Activated T-cell treated with anti-CD3 and anti-CD28 coated beads, Interleukin-2, amount 50 U/mL, for 4 hours (primary cell): Measurements from ENCODE around the gene TMPRSS4. TPM values are rescaled to one million over a fixed set of nuclear protein-coding genes. Genes with fewer than 3 reads are reported as not detected.

Experiments
- ATAC-seq, 2 donors: fragments of 200-7000 bp; cut with Tn5 transposase; one replicate each; pipeline ENCODE4 v1.10.0; 2021
- DNase-seq: peaks from one replicate; pipeline ENCODE4 v3.0.0-alpha.2; 2020
- H3K27me3 Mint-ChIP-seq: one replicate; pipeline ENCODE4 v1.8.0; 2021; ENCODE audit warnings: low read depth, mixed read lengths
- H3K36me3 Mint-ChIP-seq: one replicate; pipeline ENCODE4 v1.8.0; 2022; ENCODE audit warnings: mixed read lengths; ENCODE audit not compliant: insufficient read depth
- H3K4me1 Mint-ChIP-seq: one replicate; pipeline ENCODE4 v1.8.0; 2021; ENCODE audit warnings: low read depth, mixed read lengths
- H3K4me3 Mint-ChIP-seq: one replicate; pipeline ENCODE4 v1.8.0; 2021; ENCODE audit warnings: mild to moderate bottlenecking, moderate library complexity, mixed read lengths
- H3K9me3 Mint-ChIP-seq: one replicate; pipeline ENCODE4 v1.8.0; 2021; ENCODE audit warnings: mixed read lengths
- total RNA-seq, 3 donors: library from RNA; stranded (reverse); gene quantifications; one replicate each; pipeline ENCODE4 v1.2.1, GENCODE V29; 2021

TMPRSS4 gene
- total RNA-seq, 3 donors from 2014 or later, result 0.08 TPM; not detected in 2

DNA sequence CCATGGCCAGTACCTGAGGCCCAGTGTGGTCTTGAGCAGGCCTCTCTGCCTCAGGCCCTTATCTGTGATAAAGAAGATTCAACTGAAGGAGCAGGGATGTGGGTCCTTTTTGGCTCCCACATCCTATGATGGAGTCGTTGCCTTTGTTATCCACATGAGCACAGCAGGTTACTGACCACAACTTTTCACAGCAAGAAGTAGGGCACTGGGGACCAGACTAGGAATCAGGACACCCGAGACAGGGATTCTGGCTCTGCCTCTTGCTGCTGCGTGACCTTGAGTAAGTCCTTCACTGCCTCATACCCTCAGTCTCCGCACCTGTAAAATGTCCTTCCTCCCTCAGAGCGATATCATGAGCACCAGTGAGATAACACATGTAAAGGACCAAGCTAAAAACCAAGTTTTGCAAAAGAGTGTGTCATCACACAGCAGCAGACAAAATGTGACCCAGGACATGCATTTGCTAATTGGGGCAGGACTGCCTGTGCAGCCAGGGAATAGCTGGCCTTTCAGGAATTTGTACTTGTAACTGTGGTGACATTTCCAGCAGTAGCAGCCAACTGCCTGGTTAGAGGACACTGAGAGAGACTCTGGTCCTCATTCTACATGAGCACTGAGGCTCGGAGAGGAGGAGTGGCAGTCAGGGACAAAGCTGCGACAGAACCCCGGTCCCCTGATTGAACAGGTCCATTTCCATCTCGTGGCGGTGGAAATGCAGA, 23.1 kb downstream of the TMPRSS4 start:
- no peak for ATAC-seq
- no peak overlapping the region for H3K4me3 Mint-ChIP-seq
- H3K9me3 Mint-ChIP-seq, result no peaks in the 10 kb centered on the region

DNA sequence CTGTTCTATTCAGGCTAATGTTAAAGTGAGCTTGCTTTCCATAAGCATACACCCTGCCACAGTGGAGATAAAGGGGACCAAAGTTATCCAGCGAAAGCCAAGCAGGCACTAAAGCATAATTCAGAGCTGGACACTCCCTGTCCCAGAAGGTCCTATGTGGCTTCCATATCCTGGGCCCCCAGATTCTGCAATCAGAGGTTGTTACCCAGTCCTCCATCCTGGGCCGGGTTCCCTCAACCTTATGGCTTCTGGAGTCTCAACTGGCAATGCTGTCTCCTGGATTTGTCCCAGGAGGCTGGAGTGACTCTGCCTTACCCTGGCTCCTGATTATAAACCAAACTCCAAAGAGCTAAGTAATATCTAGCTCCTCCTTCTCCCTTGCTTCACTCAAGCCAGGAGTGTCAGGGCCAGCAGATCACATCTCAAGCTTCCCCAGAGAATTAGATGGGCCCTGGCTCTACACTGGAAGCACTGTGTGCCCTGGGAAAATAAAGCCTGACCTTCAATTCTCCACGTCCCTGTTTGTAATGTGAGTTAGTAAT, 23.9 kb downstream of the TMPRSS4 start:
- Mint-ChIP-seq H3K27me3 (peaks cover 9% of the 10 kb centered on the region), H3K9me3 (no peaks in the 10 kb centered on the region), H3K4me3 (no peak overlapping the region), H3K36me3 (no peaks in the 10 kb centered on the region), H3K4me1 (no peaks in the 10 kb centered on the region)
- no peak for DNase-seq
- ATAC-seq, result no peak

More for the DNA sequence above, 23.1 kb downstream of the TMPRSS4 start:
- peaks cover 9% of the 10 kb centered on the region for H3K27me3 Mint-ChIP-seq
- DNase-seq, result no peak
- no peaks in the 10 kb centered on the region for H3K36me3 Mint-ChIP-seq
- H3K4me1 Mint-ChIP-seq, result no peaks in the 10 kb centered on the region

DNA sequence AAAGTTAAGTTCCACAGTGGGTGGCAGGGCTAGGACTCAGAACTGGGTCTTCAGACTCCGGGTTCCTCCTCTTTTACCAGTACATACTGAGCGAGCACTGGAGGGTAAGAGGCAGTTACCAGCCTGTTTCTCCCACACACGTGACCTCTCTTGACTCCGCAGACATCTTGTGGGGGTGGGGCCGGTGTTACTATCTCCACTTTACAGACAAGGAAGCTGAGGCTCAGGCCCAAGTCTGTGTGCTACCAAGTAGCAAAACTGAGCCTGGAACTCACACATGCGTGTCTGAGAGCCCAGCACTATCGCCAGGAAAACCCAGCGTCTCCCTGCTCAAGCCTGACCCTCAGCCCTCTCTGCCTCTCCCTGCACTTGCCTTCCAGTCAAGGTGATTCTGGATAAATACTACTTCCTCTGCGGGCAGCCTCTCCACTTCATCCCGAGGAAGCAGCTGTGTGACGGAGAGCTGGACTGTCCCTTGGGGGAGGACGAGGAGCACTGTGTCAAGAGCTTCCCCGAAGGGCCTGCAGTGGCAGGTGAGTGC, 25.9 kb downstream of the TMPRSS4 start:
- Mint-ChIP-seq H3K9me3 (no peaks in the 10 kb centered on the region), H3K4me3 (no peak overlapping the region), H3K36me3 (no peaks in the 10 kb centered on the region), H3K27me3 (peaks cover 3% of the 10 kb centered on the region), H3K4me1 (no peaks in the 10 kb centered on the region)
- ATAC-seq (no peak), DNase-seq (no peak)

DNA sequence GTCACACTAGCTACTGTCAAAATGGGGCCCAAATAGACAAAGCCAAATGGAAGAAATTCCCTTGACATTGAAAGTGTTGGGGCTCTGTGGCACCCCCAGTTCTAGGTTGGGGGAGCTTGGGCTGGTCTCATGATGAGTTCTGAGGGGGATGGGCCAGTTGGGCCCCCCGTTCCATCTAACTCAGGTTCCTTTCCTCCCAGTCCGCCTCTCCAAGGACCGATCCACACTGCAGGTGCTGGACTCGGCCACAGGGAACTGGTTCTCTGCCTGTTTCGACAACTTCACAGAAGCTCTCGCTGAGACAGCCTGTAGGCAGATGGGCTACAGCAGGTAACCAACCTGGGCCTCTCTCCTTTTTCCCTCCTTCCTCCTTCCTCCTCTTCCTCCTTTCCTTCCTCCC, 27.6 kb downstream of the TMPRSS4 start:
- Mint-ChIP-seq H3K27me3 (no peaks in the 10 kb centered on the region), H3K4me3 (no peak overlapping the region), H3K36me3 (no peaks in the 10 kb centered on the region), H3K9me3 (no peaks in the 10 kb centered on the region), H3K4me1 (no peaks in the 10 kb centered on the region)
- no peak for DNase-seq
- ATAC-seq, result no peak

DNA sequence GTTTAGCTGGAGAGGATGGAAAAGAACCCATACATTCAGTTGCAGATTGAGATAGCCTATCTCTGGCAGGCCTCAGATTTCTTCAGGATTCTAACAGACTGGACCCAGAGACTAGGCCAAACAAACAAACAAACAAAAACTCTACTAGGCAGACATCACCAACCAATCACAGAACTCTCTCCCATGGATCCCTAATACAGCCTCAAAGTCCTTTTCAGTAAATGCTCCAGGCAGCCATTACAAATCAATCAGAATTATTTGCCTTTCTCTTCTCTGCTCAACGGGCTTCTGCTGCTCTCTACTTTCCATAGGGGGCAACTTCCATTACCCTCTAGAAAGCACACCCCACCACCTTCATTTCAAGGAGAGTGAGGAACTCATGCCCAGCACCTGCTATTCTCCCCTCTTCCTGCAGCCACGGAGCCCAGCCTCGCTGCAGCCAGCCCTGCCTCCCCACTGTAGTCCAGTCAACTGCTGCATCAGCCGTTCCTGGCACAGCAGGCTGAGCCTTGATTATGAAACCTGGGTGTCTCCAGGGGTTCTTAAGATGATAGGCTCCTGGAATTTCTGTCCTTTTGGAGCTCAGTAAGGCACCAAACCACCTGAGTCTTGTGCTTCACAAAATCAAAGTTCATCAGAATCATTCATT, 28.9 kb downstream of the TMPRSS4 start:
- ATAC-seq, result no peak
- no peak for DNase-seq
- Mint-ChIP-seq H3K36me3 (no peaks in the 10 kb centered on the region), H3K27me3 (no peaks in the 10 kb centered on the region), H3K9me3 (no peaks in the 10 kb centered on the region), H3K4me1 (no peaks in the 10 kb centered on the region), H3K4me3 (no peak overlapping the region)

DNA sequence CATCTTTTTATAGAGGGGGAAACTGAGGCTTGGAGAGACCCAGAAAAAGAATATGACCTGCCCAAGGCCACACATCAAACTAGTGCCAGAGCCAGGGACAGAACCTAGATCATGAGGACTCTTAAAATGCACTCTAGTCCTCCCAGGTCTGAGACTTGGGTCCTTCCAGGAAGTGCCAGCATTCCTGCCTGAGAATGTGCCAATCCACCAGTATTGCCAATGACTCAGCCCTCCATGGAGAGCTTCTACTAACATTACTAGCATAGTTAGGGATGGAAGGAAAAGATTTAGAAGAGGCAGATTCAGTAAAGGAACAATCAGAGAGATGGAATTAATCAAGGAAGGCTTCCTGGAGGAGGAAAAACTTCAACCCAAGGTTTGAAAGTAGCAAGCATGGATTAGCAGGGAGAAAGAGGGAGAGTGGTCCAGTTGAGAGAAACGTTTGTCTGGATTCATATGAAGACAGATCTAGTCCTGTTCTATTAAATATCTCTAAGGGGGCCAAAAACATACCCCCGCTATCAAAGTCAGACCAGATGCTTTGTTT, 30.0 kb downstream of the TMPRSS4 start:
- H3K4me3 Mint-ChIP-seq, result no peak overlapping the region
- peaks cover under 1% of the 10 kb centered on the region for H3K27me3 Mint-ChIP-seq
- DNase-seq (no peak), ATAC-seq (no peak)
- no peaks in the 10 kb centered on the region for H3K36me3 Mint-ChIP-seq
- H3K4me1 Mint-ChIP-seq, result no peaks in the 10 kb centered on the region
- no peaks in the 10 kb centered on the region for H3K9me3 Mint-ChIP-seq

DNA sequence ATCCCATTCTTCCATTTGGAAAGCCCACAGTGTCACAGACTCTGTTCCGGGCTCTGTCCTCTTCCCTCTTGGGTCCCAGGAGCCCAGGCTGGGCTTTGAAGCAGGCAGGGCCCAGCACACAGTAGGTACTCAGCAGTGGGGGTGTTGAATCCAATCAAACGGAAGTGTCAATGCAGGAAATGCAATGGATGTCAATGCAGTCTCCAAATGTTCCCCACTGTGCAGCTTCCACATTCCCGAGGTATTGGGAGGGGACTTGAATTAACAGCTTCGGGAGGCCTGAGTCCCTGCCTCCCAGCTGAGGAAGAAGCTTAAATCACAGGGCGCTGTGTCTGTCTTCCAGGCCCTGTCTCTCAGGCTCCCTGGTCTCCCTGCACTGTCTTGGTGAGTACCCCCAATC, 31.6 kb downstream of the TMPRSS4 start:
- Mint-ChIP-seq H3K9me3 (no peaks in the 10 kb centered on the region), H3K4me3 (no peak overlapping the region), H3K4me1 (no peaks in the 10 kb centered on the region), H3K36me3 (no peaks in the 10 kb centered on the region), H3K27me3 (peaks cover 3% of the 10 kb centered on the region)
- DNase-seq (no peak), ATAC-seq (no peak)

DNA sequence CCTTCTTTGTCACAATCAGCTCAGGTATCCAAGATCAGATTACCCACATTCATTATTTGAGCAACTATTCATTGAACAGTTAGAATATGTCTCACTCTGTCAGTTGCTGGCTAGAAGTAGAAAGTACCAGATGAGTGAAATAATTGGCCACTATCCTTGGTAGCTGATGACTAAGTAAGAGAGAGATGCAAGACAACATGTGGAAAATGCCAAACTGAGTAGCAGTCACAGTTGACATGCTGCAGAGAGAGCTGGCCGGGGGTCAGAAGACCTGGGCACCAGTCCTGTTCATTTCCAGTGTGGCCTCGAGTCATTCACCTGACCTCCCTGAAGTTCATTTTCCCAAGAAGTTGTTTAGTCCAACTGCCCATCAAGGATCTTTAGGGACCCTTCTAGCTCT, 32.4 kb downstream of the TMPRSS4 start:
- ATAC-seq, result no peak
- no peaks in the 10 kb centered on the region for H3K36me3 Mint-ChIP-seq

DNA sequence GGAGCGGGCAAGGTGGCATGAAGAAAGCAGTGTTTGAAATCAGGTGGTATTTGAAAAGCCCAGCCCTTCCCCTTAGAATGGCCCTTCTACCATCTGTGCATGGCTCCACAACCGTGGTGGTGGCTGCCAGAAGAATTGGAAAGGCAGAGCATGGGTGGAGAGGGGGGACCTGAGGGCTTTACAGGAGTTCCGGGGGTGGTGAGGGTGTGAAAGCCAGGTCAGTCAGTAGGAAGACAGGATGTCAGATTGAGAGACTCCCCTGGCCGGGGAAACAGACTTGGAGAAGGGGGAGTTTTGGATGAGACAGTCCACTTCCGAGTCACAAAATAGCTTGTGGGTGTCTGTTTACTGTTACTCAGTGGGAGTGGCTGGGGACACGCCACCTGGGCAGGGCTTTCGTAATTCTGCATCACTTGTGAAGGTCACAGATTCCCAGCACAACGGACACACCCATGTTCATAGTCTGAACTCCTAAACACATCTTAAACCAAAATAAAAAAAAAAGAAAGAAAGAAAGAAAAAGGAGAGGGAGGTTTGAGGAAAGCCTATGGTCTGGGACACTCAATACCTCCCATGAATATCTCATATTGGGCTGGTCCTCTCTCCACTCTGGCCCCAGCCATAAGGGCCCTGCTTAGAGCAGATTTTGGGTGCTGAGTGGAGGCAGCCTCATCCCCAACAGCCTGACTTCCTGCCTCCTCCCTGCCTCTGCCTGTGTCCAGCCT, 34.3 kb downstream of the TMPRSS4 start:
- DNase-seq (no peak), ATAC-seq (no peak)
- Mint-ChIP-seq H3K27me3 (peaks cover 11% of the 10 kb centered on the region), H3K9me3 (no peaks in the 10 kb centered on the region), H3K36me3 (no peaks in the 10 kb centered on the region), H3K4me1 (peaks cover 5% of the 10 kb centered on the region), H3K4me3 (no peak overlapping the region)

More for the DNA sequence above, 32.4 kb downstream of the TMPRSS4 start:
- Mint-ChIP-seq H3K4me1 (no peaks in the 10 kb centered on the region), H3K4me3 (no peak overlapping the region), H3K27me3 (peaks cover 3% of the 10 kb centered on the region), H3K9me3 (no peaks in the 10 kb centered on the region)
- DNase-seq, result no peak

DNA sequence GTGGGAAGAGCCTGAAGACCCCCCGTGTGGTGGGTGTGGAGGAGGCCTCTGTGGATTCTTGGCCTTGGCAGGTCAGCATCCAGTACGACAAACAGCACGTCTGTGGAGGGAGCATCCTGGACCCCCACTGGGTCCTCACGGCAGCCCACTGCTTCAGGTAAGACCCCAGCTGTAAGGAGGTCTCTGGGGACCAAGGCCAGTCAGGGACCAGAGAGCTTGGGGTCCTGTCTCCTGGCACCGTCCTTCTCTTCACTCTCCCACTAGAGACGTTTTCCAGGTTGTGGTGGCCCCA, 34.8 kb downstream of the TMPRSS4 start:
- no peaks in the 10 kb centered on the region for H3K9me3 Mint-ChIP-seq
- no peak overlapping the region for H3K4me3 Mint-ChIP-seq
- ATAC-seq, result no peak
- peaks cover 11% of the 10 kb centered on the region for H3K27me3 Mint-ChIP-seq
- no peaks in the 10 kb centered on the region for H3K36me3 Mint-ChIP-seq
- DNase-seq, result no peak
- peaks cover 5% of the 10 kb centered on the region for H3K4me1 Mint-ChIP-seq

DNA sequence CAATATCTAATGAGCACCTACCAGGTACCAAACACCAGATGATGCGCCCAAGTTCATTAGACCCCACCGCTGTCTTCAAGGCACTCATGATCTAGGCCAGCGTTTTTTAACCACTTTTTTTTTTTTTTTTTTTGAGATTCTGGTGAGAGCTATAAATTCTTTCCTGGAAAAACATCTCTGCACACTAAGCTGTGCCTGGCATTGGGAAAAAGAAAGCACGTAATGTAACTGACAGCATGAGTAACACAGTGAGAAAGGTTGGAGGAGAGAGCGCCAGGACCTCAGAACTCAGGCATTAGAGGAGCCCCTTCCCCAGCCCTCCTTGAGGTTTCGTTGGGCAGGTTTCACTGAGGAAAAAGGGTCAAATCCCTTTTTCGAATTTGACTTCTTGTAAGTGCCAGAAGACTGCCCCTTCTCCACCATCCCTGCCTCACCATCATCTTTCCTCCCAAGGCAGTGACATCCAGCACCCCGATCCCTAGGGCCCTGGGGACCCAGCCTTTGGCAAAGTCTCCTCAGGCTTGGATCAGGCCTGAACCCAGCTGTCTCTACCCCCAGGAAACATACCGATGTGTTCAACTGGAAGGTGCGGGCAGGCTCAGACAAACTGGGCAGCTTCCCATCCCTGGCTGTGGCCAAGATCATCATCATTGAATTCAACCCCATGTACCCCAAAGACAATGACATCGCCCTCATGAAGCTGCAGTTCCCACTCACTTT, 36.0 kb downstream of the TMPRSS4 start:
- no peak for ATAC-seq
- no peaks in the 10 kb centered on the region for H3K9me3 Mint-ChIP-seq
- H3K4me3 Mint-ChIP-seq, result no peak overlapping the region

DNA sequence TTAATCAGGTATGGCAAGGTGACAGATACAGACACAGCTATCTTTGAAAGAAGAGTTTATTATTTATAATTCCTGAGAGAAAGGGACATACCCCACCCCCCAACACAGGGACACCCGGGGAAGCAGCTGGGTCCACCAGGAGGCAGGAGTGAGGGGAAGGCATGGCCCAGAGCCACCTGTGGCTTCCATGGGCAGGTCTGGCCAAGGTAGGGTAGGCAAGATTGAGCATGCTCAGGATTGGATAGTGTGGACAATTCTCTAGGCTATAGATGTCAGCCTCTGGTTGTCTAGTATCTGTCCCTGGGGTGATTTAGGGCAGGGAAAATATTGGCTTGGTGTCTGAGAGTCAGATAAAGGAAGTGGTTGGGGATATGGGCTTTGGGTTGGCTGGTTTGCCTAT, 37.4 kb downstream of the TMPRSS4 start:
- peaks cover 5% of the 10 kb centered on the region for H3K4me1 Mint-ChIP-seq
- H3K9me3 Mint-ChIP-seq, result no peaks in the 10 kb centered on the region
- H3K36me3 Mint-ChIP-seq, result no peaks in the 10 kb centered on the region
- ATAC-seq (no peak), DNase-seq (no peak)
- H3K27me3 Mint-ChIP-seq, result peaks cover 14% of the 10 kb centered on the region
- H3K4me3 Mint-ChIP-seq, result no peak overlapping the region

More for the DNA sequence above, 36.0 kb downstream of the TMPRSS4 start:
- no peak for DNase-seq
- H3K4me1 Mint-ChIP-seq, result peaks cover 5% of the 10 kb centered on the region
- H3K27me3 Mint-ChIP-seq, result peaks cover 14% of the 10 kb centered on the region
- H3K36me3 Mint-ChIP-seq, result no peaks in the 10 kb centered on the region

DNA sequence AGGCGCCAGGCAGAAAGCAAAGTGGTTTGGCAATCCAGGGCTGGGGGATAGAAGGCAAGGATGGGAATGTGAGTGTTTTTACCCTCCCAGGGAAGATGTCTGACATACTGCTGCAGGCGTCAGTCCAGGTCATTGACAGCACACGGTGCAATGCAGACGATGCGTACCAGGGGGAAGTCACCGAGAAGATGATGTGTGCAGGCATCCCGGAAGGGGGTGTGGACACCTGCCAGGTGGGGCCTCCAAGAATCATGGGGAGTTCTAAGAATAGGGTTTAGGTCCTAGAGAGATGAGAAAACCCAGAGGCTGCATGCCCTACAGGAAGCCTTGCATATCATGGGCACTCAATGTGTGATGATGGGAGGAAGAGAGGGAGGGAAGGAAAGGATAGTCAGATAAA, 38.2 kb downstream of the TMPRSS4 start:
- no peaks in the 10 kb centered on the region for H3K36me3 Mint-ChIP-seq
- H3K4me1 Mint-ChIP-seq, result peaks cover 5% of the 10 kb centered on the region
- H3K4me3 Mint-ChIP-seq, result no peak overlapping the region
- ATAC-seq (no peak), DNase-seq (no peak)
- peaks cover 14% of the 10 kb centered on the region for H3K27me3 Mint-ChIP-seq
- no peaks in the 10 kb centered on the region for H3K9me3 Mint-ChIP-seq
